ENCODE measurements around the gene PDE8A. TPM values are rescaled to one million over a fixed set of nuclear protein-coding genes. Genes with fewer than 3 reads are reported as not detected.

PDE8A gene
- total and polyA plus RNA-seq, 2 of the 13 experiments (the other 11 are each of a cell fraction or from before 2014, with no cell fraction given) = 26.3 to 48.5 TPM

DNA sequence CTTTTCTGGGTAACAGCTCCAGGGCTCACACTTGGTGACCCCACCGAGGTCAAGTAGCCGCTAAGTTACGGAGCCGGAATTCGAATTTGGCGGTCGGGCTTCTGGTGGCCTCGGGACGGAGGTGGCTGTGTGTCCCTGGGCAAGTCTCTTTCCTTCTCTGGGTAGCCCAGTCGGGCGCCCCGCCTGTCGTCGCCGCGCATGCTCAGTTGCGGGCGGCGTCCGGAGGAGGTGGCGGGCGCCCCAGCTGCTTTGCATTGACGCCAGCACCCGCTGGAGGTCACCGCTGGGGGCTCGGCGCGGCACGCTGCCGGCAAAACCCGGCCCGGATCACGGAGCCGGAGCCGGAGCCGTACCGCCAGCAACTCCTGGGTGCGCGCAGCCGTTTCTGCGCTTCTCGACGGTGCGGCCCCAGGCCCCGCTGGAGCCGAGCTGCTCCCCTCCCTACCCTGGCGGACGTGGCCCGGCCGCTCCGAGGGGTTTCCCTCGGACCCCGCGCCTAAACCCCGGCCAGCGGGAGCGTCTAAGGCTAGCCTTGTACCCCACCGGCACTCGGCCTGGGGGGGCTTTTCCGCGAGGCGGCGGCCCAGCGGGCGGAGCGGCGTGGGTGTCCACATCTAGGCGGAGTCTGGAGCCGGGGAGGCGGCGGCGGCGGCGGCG lies 474 bp upstream of the PDE8A start (continued):
- no peak for TF ChIP-seq BORCS8-MEF2B (CRISPR knock-in tag; IDR thresholded peaks at IDR 0.05)
- TF ChIP-seq HOXA3 (CRISPR knock-in tag; IDR thresholded peaks at IDR 0.05) = peak; percentile 82
- TF ChIP-seq BRCA1 (CRISPR knock-in tag; IDR thresholded peaks at IDR 0.05) = no peak
- peak; percentile 58; the same call in 1 of the 2 replicates for TF ChIP-seq REPIN1 (CRISPR knock-in tag; IDR thresholded peaks at IDR 0.05; ENCODE audit: borderline replicate concordance, low read depth)
- no peak for TF ChIP-seq NFYB (CRISPR knock-in tag; IDR thresholded peaks at IDR 0.05)
- no peak for TF ChIP-seq RORA (CRISPR knock-in tag; IDR thresholded peaks at IDR 0.05)
- TF ChIP-seq, protein P1, sequence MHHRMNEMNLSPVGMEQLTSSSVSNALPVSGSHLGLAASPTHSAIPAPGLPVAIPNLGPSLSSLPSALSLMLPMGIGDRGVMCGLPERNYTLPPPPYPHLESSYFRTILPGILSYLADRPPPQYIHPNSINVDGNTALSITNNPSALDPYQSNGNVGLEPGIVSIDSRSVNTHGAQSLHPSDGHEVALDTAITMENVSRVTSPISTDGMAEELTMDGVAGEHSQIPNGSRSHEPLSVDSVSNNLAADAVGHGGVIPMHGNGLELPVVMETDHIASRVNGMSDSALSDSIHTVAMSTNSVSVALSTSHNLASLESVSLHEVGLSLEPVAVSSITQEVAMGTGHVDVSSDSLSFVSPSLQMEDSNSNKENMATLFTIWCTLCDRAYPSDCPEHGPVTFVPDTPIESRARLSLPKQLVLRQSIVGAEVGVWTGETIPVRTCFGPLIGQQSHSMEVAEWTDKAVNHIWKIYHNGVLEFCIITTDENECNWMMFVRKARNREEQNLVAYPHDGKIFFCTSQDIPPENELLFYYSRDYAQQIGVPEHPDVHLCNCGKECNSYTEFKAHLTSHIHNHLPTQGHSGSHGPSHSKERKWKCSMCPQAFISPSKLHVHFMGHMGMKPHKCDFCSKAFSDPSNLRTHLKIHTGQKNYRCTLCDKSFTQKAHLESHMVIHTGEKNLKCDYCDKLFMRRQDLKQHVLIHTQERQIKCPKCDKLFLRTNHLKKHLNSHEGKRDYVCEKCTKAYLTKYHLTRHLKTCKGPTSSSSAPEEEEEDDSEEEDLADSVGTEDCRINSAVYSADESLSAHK (CRISPR knock-in tag; IDR thresholded peaks at IDR 0.05; ENCODE audit: borderline replicate concordance) = no peak
- no peak for TF ChIP-seq MAFF (IDR thresholded peaks at IDR 0.05; ENCODE audit: low read depth, low read length)
- TF ChIP-seq RAD21 (CRISPR knock-in tag; IDR thresholded peaks at IDR 0.05) = no peak; the same call in 1 of the 2 replicates
- TF ChIP-seq, protein P2, sequence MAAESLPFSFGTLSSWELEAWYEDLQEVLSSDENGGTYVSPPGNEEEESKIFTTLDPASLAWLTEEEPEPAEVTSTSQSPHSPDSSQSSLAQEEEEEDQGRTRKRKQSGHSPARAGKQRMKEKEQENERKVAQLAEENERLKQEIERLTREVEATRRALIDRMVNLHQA (CRISPR knock-in tag; IDR thresholded peaks at IDR 0.05) = no peak
- peak; percentile 77; the same call in 1 of the 2 replicates for TF ChIP-seq TGIF2 (CRISPR knock-in tag; IDR thresholded peaks at IDR 0.05)
- no peak for TF ChIP-seq ZNF143 (CRISPR knock-in tag; IDR thresholded peaks at IDR 0.05)
- TF ChIP-seq POLR2AphosphoS2 (IDR thresholded peaks at IDR 0.05; ENCODE audit: low read depth, low read length) = no peak
- TF ChIP-seq, protein P3, sequence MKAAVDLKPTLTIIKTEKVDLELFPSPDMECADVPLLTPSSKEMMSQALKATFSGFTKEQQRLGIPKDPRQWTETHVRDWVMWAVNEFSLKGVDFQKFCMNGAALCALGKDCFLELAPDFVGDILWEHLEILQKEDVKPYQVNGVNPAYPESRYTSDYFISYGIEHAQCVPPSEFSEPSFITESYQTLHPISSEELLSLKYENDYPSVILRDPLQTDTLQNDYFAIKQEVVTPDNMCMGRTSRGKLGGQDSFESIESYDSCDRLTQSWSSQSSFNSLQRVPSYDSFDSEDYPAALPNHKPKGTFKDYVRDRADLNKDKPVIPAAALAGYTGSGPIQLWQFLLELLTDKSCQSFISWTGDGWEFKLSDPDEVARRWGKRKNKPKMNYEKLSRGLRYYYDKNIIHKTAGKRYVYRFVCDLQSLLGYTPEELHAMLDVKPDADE (CRISPR knock-in tag; IDR thresholded peaks at IDR 0.05) = no peak
- TF ChIP-seq ZNF883 (CRISPR knock-in tag; IDR thresholded peaks at IDR 0.05; ENCODE audit: not compliant biosample characterization) = no peak
- TF ChIP-seq, protein P4, sequence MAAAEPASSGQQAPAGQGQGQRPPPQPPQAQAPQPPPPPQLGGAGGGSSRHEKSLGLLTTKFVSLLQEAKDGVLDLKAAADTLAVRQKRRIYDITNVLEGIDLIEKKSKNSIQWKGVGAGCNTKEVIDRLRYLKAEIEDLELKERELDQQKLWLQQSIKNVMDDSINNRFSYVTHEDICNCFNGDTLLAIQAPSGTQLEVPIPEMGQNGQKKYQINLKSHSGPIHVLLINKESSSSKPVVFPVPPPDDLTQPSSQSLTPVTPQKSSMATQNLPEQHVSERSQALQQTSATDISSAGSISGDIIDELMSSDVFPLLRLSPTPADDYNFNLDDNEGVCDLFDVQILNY (CRISPR knock-in tag; conservative IDR thresholded peaks at IDR 0.05) = 0 out of 2 replicates have a peak, but pooled peaks have one; percentile 27
- TF ChIP-seq ZNF546 (CRISPR knock-in tag; conservative IDR thresholded peaks at IDR 0.05) = no peak; the same call in 1 of the 2 replicates
- TF ChIP-seq ZNF598 (CRISPR knock-in tag; IDR thresholded peaks at IDR 0.05; ENCODE audit: borderline replicate concordance) = no peak
- TF ChIP-seq ZNF607 (CRISPR knock-in tag; IDR thresholded peaks at IDR 0.05; ENCODE audit: borderline replicate concordance) = peak; percentile 90
- no peak for TF ChIP-seq ZNF136 (CRISPR knock-in tag; IDR thresholded peaks at IDR 0.05; ENCODE audit: low read depth)
- no peak for TF ChIP-seq WIZ (CRISPR knock-in tag; IDR thresholded peaks at IDR 0.05)
- 0 out of 2 replicates have a peak, but pooled peaks have one; percentile 85 for TF ChIP-seq MTF2 (CRISPR knock-in tag; IDR thresholded peaks at IDR 0.05; ENCODE audit: borderline replicate concordance)
- TF ChIP-seq, protein P5, sequence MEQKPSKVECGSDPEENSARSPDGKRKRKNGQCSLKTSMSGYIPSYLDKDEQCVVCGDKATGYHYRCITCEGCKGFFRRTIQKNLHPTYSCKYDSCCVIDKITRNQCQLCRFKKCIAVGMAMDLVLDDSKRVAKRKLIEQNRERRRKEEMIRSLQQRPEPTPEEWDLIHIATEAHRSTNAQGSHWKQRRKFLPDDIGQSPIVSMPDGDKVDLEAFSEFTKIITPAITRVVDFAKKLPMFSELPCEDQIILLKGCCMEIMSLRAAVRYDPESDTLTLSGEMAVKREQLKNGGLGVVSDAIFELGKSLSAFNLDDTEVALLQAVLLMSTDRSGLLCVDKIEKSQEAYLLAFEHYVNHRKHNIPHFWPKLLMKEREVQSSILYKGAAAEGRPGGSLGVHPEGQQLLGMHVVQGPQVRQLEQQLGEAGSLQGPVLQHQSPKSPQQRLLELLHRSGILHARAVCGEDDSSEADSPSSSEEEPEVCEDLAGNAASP (CRISPR knock-in tag; IDR thresholded peaks at IDR 0.05; ENCODE audit: borderline replicate concordance) = peak; percentile 74
- TF ChIP-seq RARA (CRISPR knock-in tag; IDR thresholded peaks at IDR 0.05) = peak; percentile 81
- no peak; the same call in 1 of the 2 replicates for TF ChIP-seq ZNF441 (CRISPR knock-in tag; IDR thresholded peaks at IDR 0.05; ENCODE audit: borderline replicate concordance)
- TF ChIP-seq RAD51 (IDR thresholded peaks at IDR 0.05; ENCODE audit: borderline replicate concordance) = no peak
